H1 (cell line): ENCODE results near the gene MLH3. TPM values are rescaled to one million over a fixed set of nuclear protein-coding genes. Genes with fewer than 3 reads are reported as not detected.

Experiments used
- BCL11A ChIP-seq, 2 experiments: IDR thresholded peaks; one replicate each; pipeline ENCODE4 v1.6.1; 2011; ENCODE audit warnings: low read depth in 2 of 2, low read length in 2 of 2, mild to moderate bottlenecking in 2 of 2
- CREB1 ChIP-seq: IDR thresholded peaks from 2 replicates; pipeline ENCODE4 v1.6.1; 2012; ENCODE audit warnings: inconsistent platforms
- HDAC6 ChIP-seq: IDR thresholded peaks from one replicate; pipeline ENCODE4 v1.7.1; 2012; ENCODE audit warnings: low read depth, mild to moderate bottlenecking, inconsistent platforms, low read length, moderate library complexity
- JUND ChIP-seq: IDR thresholded peaks from 2 replicates; pipeline ENCODE4 v1.6.1; 2011; ENCODE audit warnings: mild to moderate bottlenecking, improper control_type of control experiment, low read length
- RNF2 ChIP-seq: fragments of 200-900, 300-1000 bp; sonication (generic); IDR thresholded peaks from 2 replicates; pipeline ENCODE4 v1.7.1; 2016; ENCODE audit warnings: borderline replicate concordance, low read depth, mild to moderate bottlenecking, antibody characterized with exemption, low read length; ENCODE audit not compliant: poor library complexity, severe bottlenecking; ENCODE audit errors: missing control alignments
- SP1 ChIP-seq: IDR thresholded peaks from 2 replicates; pipeline ENCODE4 v1.6.1; 2011; ENCODE audit warnings: low read depth, low read length
- TEAD4 ChIP-seq: IDR thresholded peaks from 2 replicates; pipeline ENCODE4 v1.6.1; 2012; ENCODE audit warnings: low read depth, low read length, inconsistent platforms, mixed read lengths
- polyA plus RNA-seq, 7 experiments: library from polyadenylated mRNA; depleted of rRNA in 3 of 7; stranded (reverse) in 5 of 7; unstranded in 2 of 7; fragments of >200 nt in 5 of 7; fragments of 200-250 nt in 2 of 7; gene quantifications; 1 replicate in 5 of 7; 2 replicates in 1 of 7; 4 replicates in 1 of 7; pipeline versions ENCODE4 v1.2.1 to v1.2.3, GENCODE V29; 2011 to 2013; ENCODE audit warnings: missing spikeins in 2 of 7, mixed read lengths in 2 of 7
- total RNA-seq: library from RNA; stranded (reverse); fragmentation: NEBNext Ultra II Directional; extraction: Animal tissue kit (Norgen Biotek cat#: 25700); gene quantifications from 2 replicates; pipeline ENCODE4 v1.2.1, GENCODE V29; 2021
- TF ChIP-seq, protein P1 (sequence below): fragments of 300-600 bp; sonication (generic); IDR thresholded peaks from 2 replicates; pipeline ENCODE4 v1.7.1; 2012; ENCODE audit warnings: low read length, moderate library complexity, mild to moderate bottlenecking, inconsistent platforms; ENCODE audit not compliant: insufficient replicate concordance
- TF ChIP-seq, protein P2 (sequence below): IDR thresholded peaks from 2 replicates; pipeline ENCODE4 v1.6.1; 2012; ENCODE audit warnings: inconsistent platforms

The MLH3 gene
- total and polyA plus RNA-seq, 2 of the 8 experiments (the other 6 are each of a cell fraction or from before 2014, with no cell fraction given) = 9.3 to 20.1 TPM

DNA sequence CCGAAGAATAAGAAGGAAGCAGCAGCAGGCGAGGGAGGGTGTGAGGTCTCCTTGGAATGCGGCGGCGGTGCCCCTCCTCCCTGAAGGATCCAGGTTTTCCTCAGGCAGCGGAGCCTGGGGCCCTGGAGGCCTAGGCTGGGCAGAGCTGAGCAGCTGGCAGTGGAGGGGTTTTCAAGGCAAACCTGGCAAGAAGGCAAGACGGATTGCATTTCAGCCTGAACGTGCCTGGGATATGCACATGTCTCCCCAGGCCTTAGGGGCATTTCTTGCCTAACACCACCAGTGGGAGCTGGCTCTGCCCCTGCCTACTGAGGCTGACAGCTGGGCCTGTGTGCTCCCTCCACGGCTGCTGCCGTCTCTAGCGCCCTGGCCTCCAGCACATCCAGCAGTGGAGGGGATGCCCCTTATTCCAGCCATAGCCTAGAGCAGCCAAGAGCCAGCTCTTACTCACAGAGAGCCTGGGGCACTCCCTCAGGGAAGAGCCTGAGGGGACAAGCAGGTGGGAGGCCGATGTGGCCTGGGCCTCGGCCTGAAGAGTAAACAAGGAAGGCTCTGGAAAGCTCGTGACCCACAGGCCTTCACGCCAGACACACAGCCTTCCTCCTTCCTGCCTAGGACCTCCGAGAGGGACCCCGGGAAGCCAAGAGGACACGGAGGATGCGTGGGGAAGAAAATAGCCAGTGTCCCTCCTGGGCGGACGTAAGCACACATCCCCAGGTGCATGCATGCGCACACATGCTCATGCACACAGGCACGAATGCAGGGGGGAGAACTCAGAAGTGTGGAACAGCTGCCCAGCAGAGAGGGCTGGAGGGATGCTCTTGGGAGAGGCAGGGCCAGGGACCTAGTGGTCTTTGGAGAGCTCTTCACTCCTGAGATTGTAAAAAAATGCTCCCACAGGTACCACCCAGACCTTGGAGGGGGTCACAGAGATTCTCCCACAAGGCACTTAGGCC, 71.5 kb downstream of the MLH3 start (continued):
- TF ChIP-seq, protein P1, sequence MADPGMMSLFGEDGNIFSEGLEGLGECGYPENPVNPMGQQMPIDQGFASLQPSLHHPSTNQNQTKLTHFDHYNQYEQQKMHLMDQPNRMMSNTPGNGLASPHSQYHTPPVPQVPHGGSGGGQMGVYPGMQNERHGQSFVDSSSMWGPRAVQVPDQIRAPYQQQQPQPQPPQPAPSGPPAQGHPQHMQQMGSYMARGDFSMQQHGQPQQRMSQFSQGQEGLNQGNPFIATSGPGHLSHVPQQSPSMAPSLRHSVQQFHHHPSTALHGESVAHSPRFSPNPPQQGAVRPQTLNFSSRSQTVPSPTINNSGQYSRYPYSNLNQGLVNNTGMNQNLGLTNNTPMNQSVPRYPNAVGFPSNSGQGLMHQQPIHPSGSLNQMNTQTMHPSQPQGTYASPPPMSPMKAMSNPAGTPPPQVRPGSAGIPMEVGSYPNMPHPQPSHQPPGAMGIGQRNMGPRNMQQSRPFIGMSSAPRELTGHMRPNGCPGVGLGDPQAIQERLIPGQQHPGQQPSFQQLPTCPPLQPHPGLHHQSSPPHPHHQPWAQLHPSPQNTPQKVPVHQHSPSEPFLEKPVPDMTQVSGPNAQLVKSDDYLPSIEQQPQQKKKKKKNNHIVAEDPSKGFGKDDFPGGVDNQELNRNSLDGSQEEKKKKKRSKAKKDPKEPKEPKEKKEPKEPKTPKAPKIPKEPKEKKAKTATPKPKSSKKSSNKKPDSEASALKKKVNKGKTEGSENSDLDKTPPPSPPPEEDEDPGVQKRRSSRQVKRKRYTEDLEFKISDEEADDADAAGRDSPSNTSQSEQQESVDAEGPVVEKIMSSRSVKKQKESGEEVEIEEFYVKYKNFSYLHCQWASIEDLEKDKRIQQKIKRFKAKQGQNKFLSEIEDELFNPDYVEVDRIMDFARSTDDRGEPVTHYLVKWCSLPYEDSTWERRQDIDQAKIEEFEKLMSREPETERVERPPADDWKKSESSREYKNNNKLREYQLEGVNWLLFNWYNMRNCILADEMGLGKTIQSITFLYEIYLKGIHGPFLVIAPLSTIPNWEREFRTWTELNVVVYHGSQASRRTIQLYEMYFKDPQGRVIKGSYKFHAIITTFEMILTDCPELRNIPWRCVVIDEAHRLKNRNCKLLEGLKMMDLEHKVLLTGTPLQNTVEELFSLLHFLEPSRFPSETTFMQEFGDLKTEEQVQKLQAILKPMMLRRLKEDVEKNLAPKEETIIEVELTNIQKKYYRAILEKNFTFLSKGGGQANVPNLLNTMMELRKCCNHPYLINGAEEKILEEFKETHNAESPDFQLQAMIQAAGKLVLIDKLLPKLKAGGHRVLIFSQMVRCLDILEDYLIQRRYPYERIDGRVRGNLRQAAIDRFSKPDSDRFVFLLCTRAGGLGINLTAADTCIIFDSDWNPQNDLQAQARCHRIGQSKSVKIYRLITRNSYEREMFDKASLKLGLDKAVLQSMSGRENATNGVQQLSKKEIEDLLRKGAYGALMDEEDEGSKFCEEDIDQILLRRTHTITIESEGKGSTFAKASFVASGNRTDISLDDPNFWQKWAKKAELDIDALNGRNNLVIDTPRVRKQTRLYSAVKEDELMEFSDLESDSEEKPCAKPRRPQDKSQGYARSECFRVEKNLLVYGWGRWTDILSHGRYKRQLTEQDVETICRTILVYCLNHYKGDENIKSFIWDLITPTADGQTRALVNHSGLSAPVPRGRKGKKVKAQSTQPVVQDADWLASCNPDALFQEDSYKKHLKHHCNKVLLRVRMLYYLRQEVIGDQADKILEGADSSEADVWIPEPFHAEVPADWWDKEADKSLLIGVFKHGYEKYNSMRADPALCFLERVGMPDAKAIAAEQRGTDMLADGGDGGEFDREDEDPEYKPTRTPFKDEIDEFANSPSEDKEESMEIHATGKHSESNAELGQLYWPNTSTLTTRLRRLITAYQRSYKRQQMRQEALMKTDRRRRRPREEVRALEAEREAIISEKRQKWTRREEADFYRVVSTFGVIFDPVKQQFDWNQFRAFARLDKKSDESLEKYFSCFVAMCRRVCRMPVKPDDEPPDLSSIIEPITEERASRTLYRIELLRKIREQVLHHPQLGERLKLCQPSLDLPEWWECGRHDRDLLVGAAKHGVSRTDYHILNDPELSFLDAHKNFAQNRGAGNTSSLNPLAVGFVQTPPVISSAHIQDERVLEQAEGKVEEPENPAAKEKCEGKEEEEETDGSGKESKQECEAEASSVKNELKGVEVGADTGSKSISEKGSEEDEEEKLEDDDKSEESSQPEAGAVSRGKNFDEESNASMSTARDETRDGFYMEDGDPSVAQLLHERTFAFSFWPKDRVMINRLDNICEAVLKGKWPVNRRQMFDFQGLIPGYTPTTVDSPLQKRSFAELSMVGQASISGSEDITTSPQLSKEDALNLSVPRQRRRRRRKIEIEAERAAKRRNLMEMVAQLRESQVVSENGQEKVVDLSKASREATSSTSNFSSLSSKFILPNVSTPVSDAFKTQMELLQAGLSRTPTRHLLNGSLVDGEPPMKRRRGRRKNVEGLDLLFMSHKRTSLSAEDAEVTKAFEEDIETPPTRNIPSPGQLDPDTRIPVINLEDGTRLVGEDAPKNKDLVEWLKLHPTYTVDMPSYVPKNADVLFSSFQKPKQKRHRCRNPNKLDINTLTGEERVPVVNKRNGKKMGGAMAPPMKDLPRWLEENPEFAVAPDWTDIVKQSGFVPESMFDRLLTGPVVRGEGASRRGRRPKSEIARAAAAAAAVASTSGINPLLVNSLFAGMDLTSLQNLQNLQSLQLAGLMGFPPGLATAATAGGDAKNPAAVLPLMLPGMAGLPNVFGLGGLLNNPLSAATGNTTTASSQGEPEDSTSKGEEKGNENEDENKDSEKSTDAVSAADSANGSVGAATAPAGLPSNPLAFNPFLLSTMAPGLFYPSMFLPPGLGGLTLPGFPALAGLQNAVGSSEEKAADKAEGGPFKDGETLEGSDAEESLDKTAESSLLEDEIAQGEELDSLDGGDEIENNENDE = no peak
- TF ChIP-seq SP1 (0 out of 2 replicates have a peak, but pooled peaks have one; percentile 24), BCL11A (IDR thresholded peaks at IDR 0.05; ENCODE audit: low read depth in 2 of 2, low read length in 2 of 2) (no peak), JUND (no peak), CREB1 (no peak), HDAC6 (no peak), TEAD4 (peak; percentile 89), RNF2 (no peak)
- TF ChIP-seq, protein P2, sequence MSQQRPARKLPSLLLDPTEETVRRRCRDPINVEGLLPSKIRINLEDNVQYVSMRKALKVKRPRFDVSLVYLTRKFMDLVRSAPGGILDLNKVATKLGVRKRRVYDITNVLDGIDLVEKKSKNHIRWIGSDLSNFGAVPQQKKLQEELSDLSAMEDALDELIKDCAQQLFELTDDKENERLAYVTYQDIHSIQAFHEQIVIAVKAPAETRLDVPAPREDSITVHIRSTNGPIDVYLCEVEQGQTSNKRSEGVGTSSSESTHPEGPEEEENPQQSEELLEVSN = no peak
